DND-41 (cell line): ENCODE measurements around the gene FNBP1.

ENCODE experiments used
- ATAC-seq: fragments of 200-7000 bp; cut with Tn5 transposase; 3 replicates; pipeline ENCODE4 v1.9.1; 2021; ENCODE audit warnings: low read depth; ENCODE audit not compliant: insufficient read depth
- DNase-seq: peaks from one replicate; pipeline ENCODE4 v3.0.0-alpha.2; 2020
- H2AFZ ChIP-seq: 2 replicates; pipeline ENCODE4 v1.6.0; 2012; ENCODE audit warnings: low read depth, low read length
- H3K27ac ChIP-seq: 2 replicates; pipeline ENCODE4 v1.5.1; 2012; ENCODE audit warnings: low read length, inconsistent platforms
- H3K27me3 ChIP-seq: fragments of 200-600 bp; sonication (generic); 2 replicates; pipeline ENCODE4 v1.6.0; 2012; ENCODE audit warnings: low read length, mild to moderate bottlenecking, inconsistent platforms; ENCODE audit not compliant: insufficient read depth, poor library complexity
- H3K36me3 ChIP-seq: 2 replicates; pipeline ENCODE4 v1.5.1; 2012; ENCODE audit warnings: low read length, inconsistent platforms; ENCODE audit not compliant: insufficient read depth
- H3K4me1 ChIP-seq: 2 replicates; pipeline ENCODE4 v1.5.1; 2012; ENCODE audit warnings: mild to moderate bottlenecking, low read length; ENCODE audit not compliant: insufficient read depth
- H3K4me2 ChIP-seq: 2 replicates; pipeline ENCODE4 v1.6.0; 2012; ENCODE audit warnings: mild to moderate bottlenecking, moderate library complexity, low read length, inconsistent platforms; ENCODE audit not compliant: insufficient read depth
- H3K4me3 ChIP-seq, 2 experiments: fragments of 200-600 bp in 1 of 2; shearing (Covaris generic) in 1 of 2; 2 replicates each; pipeline ENCODE4 v1.5.1; 2012 to 2016; ENCODE audit warnings: inconsistent platforms in 2 of 2, low read length in 2 of 2, mild to moderate bottlenecking in 2 of 2, low read depth in 1 of 2, moderate library complexity in 1 of 2
- H3K79me2 ChIP-seq: 2 replicates; pipeline ENCODE4 v1.6.0; 2012; ENCODE audit warnings: low read length, inconsistent platforms; ENCODE audit not compliant: insufficient read depth
- H3K9ac ChIP-seq: 2 replicates; pipeline ENCODE4 v1.6.0; 2012; ENCODE audit warnings: low read depth, mild to moderate bottlenecking, inconsistent platforms, low read length, moderate library complexity
- H3K9me3 ChIP-seq: 2 replicates; pipeline ENCODE4 v1.5.1; 2012; ENCODE audit warnings: low read length, moderate library complexity, mild to moderate bottlenecking, inconsistent platforms; ENCODE audit not compliant: insufficient read depth, severe bottlenecking
- H4K20me1 ChIP-seq: 2 replicates; pipeline ENCODE4 v1.6.0; 2012; ENCODE audit warnings: low read length; ENCODE audit not compliant: insufficient read depth
- EZH2 ChIP-seq: IDR thresholded peaks from 3 replicates; pipeline ENCODE4 v1.6.1; 2012; ENCODE audit warnings: borderline replicate concordance, low read depth, mild to moderate bottlenecking, moderate library complexity, low read length, inconsistent platforms; ENCODE audit not compliant: severe bottlenecking
- TF ChIP-seq, protein P1 (sequence below): IDR thresholded peaks from 2 replicates; pipeline ENCODE4 v1.5.1; 2012; ENCODE audit warnings: borderline replicate concordance, low read length, moderate library complexity, mild to moderate bottlenecking; ENCODE audit not compliant: poor library complexity, severe bottlenecking; ENCODE audit errors: extremely low read depth

The FNBP1 gene

DNA sequence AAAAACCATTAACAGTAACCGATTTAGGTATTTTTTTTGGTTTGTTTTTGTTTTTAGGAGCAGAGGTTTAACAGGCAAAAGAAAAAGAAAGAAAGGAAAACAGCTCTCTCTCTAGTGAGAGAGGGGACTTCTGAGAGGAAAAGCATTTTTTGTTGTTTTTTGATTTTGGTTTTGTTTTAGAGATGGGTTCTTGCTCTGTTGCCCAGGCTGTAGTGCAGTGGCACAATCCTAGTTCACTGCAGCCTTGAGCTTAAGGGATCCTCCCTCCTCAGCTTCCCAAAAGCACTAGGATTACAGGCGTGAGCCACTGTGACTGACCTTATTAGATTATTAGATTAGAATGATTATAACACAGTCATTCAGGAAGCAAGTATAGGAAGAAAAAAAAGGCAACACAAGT lies 197.6 kb downstream of the FNBP1 start:
- Histone ChIP-seq H3K79me2 (peaks cover 27% of the 10 kb centered on the region; the same call in 1 of the 2 replicates), H3K9ac (no peak overlapping the region), H3K27ac (no peak overlapping the region), H2AFZ (no peak overlapping the region), H3K9me3 (no peaks in the 10 kb centered on the region), H4K20me1 (no peaks in the 10 kb centered on the region), H3K36me3 (peaks cover 12% of the 10 kb centered on the region), H3K4me3 (no peak overlapping the region), H3K27me3 (no peaks in the 10 kb centered on the region), H3K4me1 (no peaks in the 10 kb centered on the region), H3K4me2 (no peak overlapping the region)
- no peak; the same call in 2 of the 3 replicates for ATAC-seq
- DNase-seq = no peak
- no peak for TF ChIP-seq EZH2
- TF ChIP-seq, protein P1, sequence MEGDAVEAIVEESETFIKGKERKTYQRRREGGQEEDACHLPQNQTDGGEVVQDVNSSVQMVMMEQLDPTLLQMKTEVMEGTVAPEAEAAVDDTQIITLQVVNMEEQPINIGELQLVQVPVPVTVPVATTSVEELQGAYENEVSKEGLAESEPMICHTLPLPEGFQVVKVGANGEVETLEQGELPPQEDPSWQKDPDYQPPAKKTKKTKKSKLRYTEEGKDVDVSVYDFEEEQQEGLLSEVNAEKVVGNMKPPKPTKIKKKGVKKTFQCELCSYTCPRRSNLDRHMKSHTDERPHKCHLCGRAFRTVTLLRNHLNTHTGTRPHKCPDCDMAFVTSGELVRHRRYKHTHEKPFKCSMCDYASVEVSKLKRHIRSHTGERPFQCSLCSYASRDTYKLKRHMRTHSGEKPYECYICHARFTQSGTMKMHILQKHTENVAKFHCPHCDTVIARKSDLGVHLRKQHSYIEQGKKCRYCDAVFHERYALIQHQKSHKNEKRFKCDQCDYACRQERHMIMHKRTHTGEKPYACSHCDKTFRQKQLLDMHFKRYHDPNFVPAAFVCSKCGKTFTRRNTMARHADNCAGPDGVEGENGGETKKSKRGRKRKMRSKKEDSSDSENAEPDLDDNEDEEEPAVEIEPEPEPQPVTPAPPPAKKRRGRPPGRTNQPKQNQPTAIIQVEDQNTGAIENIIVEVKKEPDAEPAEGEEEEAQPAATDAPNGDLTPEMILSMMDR = no peak

DNA sequence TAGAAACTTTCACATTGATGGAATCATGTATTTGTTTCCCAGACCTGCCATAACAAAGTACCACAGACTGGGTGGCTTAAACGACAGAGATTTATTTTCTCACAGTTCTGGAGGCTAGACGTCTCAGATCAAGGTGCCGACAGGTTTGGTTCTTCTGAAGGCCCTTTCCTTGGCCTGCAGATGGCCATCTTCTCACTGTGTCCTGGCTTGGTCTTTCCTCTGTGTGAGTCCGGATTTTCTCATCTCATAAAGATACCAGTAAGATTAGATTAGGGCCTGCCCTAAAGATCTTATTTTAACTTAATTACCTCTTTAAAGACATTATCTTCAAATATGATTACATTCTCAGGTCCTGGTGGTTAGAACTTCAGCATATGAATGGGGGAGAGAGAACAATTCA lies 201.9 kb downstream of the FNBP1 start:
- Histone ChIP-seq H3K79me2 (peaks cover 50% of the 10 kb centered on the region), H3K27ac (no peak overlapping the region), H3K36me3 (peaks cover 17% of the 10 kb centered on the region), H3K9ac (no peak overlapping the region), H3K27me3 (no peaks in the 10 kb centered on the region), H3K4me1 (peaks cover 16% of the 10 kb centered on the region), H3K4me3 (no peak overlapping the region), H4K20me1 (peaks cover 2% of the 10 kb centered on the region; the same call in 1 of the 2 replicates), H2AFZ (no peak overlapping the region), H3K9me3 (no peaks in the 10 kb centered on the region), H3K4me2 (no peak overlapping the region)
- DNase-seq (no peak), ATAC-seq (no peak)
- TF ChIP-seq, protein P1 = no peak
- no peak for TF ChIP-seq EZH2

DNA sequence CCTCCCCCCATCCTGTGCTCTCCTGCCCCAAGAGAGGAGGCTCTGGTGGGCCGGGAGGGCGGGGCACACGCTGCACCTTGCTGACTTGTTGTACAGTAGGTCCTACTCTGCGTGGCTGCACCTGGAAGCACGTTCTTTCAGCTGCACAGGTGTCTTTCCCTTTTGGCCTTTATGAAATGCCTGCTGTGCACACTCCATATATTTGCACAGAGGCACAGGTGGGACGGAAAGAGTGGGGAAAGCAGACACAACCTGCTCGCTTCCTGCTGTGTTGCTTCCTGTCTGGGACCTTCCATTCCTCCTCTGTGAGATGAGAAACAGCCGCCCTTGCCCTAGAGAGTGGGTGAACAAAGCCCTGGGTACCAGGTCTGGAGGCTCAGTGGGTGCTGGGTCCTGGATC lies 203.0 kb downstream of the FNBP1 start:
- no peak for TF ChIP-seq EZH2
- TF ChIP-seq, protein P1 = no peak
- Histone ChIP-seq H3K79me2 (peaks cover 57% of the 10 kb centered on the region), H3K36me3 (peaks cover 17% of the 10 kb centered on the region), H3K27me3 (no peaks in the 10 kb centered on the region), H3K4me1 (peaks cover 19% of the 10 kb centered on the region), H3K4me3 (no peak overlapping the region), H3K9ac (no peak overlapping the region), H4K20me1 (peaks cover 2% of the 10 kb centered on the region; the same call in 1 of the 2 replicates), H3K4me2 (no peak overlapping the region), H2AFZ (no peak overlapping the region), H3K9me3 (no peaks in the 10 kb centered on the region), H3K27ac (no peak overlapping the region)
- no peak for ATAC-seq
- DNase-seq = no peak
